ENCODE data around the gene DLG1. TPM values are rescaled to one million over a fixed set of nuclear protein-coding genes. Genes with fewer than 3 reads are reported as not detected.

Gene DLG1
- total and polyA plus RNA-seq, 9 of the 15 experiments (the other 6 are each of a cell fraction or from before 2014, with no cell fraction given): 9.4 to 63.5 (median 43.6) TPM

- H3K4me3 ChIP-seq: no peak overlapping the region
- in situ Hi-C loops (cut with MboI): loop anchor here (10.0 kb wide), 2 partner anchors 209 to 649 kb away; no protein-coding TSS in a partner anchor
- no peaks in the 10 kb centered on the region for H3K9me3 ChIP-seq (replicated peaks; ENCODE audit: control insufficient read depth, insufficient read depth, low read depth, low read length)
- no peaks in the 10 kb centered on the region for H3K4me1 ChIP-seq (replicated peaks in 1 of 2; ENCODE audit: control insufficient read depth in 2 of 2, insufficient read depth in 2 of 2, low read length in 2 of 2)
- TF ChIP-seq ELF1 (tag; IDR thresholded peaks at IDR 0.05) (no peak), TFAP4 (CRISPR knock-in tag; IDR thresholded peaks at IDR 0.05; ENCODE audit: borderline replicate concordance) (no peak), ZBTB5 (IDR thresholded peaks at IDR 0.05) (no peak), NCOA2 (IDR thresholded peaks at IDR 0.05; ENCODE audit: partially characterized antibody in 2 of 2) (no peak), TGIF2 (CRISPR knock-in tag; IDR thresholded peaks at IDR 0.05) (no peak)
- no peak for DNase-seq (ENCODE audit: extremely low read depth in 1 of 4, low spot score in 3 of 4)
- H3K27me3 ChIP-seq (ENCODE audit: control insufficient read depth in 2 of 2, insufficient read depth in 2 of 2, low read length in 2 of 2): no peaks in the 10 kb centered on the region
- intact Hi-C loops (cut with micrococcal nuclease): loop anchor here (10.0 kb wide), 2 partner anchors 149 to 659 kb away; no protein-coding TSS in a partner anchor
- no peak for ATAC-seq
- WGBS (ENCODE audit: insufficient coverage, low coverage, missing lambda C conversion rate): 88% methylated on average over 9 of the region's 9 CpGs
- H2AFZ ChIP-seq (ENCODE audit: low read depth, low read length): no peak overlapping the region
- CTCF ChIA-PET (ENCODE audit: low intra/inter-chr PET ratio): interaction anchor here (0.6 kb wide), 1 partner anchor 422 kb away, joined by 3 read pairs; no protein-coding TSS in a partner anchor
- H3K9ac ChIP-seq (ENCODE audit: insufficient read depth in 1 of 2, low read depth in 2 of 2, low read length in 2 of 2): no peak overlapping the region
- no peaks in the 10 kb centered on the region for H3K36me3 ChIP-seq (ENCODE audit: control insufficient read depth, insufficient read depth, low read length)
- H3K4me2 ChIP-seq (ENCODE audit: insufficient read depth, low read length): no peak overlapping the region
- H3K79me2 ChIP-seq (ENCODE audit: control insufficient read depth, insufficient read depth, low read length): peaks cover 24% of the 10 kb centered on the region
- H3K27ac ChIP-seq (ENCODE audit: extremely low read depth, low read depth, low read length): no peak overlapping the region
- FAIRE-seq: no peak
- no peaks in the 10 kb centered on the region for H3K9me1 ChIP-seq (ENCODE audit: control insufficient read depth, insufficient read depth, low read length)
- peaks cover 4% of the 10 kb centered on the region; the same call in 1 of the 2 replicates for H4K20me1 ChIP-seq (replicated peaks; ENCODE audit: control insufficient read depth, insufficient read depth, low read length)
- POLR2A ChIA-PET: interaction anchor here (0.5 to 0.8 kb wide), 2 partner anchors 9 to 34 kb away, joined by 3 read pairs; no protein-coding TSS in a partner anchor
- BruUV-seq (replicated peaks): no TSS peak
Observed at GRCh38 chr3:197183582-197183981, 114.8 kb downstream of the DLG1 start.
